IMR-90 (cell line): Measurements from ENCODE around the gene NR1H4. TPM values are rescaled to one million over a fixed set of nuclear protein-coding genes. Genes with fewer than 3 reads are reported as not detected.
A peak's percentile ranks its signal among the peaks of the same experiment; 100 is the strongest.

ENCODE experiments used
- ATAC-seq: fragments of 200-7000 bp; cut with Tn5 transposase; 2 replicates; pipeline ENCODE4 v1.9.1; 2020; ENCODE audit warnings: low read depth, mild to moderate bottlenecking, moderate library complexity
- BruUV-seq: library from RNA; stranded (reverse); fragments of 400-500 nt; replicated peaks from 2 replicates; lab custom pipeline; 2021; lab: Mats Ljungman, UMichigan
- CTCF ChIA-PET: fragments of 300-600 bp; formaldehyde crosslinking; extraction: SDS; loops from one replicate; lab custom pipeline; 2021; ENCODE audit warnings: antibody characterized with exemption; lab: Yijun Ruan, JAX
- POLR2A ChIA-PET: fragments of 300-600 bp; sonication (Branson Sonifier 250); formaldehyde crosslinking; loops from one replicate; lab custom pipeline; 2022; ENCODE audit warnings: antibody characterized with exemption; ENCODE audit not compliant: unreplicated experiment; lab: Charles Lee
- DNase-seq: peaks from one replicate; pipeline ENCODE4 v3.0.0; 2013
- H2AFZ ChIP-seq: replicated peaks from 2 replicates; pipeline ENCODE3; 2013; ENCODE audit warnings: low read length, mild to moderate bottlenecking; ENCODE audit not compliant: poor library complexity
- H2AK5ac ChIP-seq: 2 replicates; pipeline ENCODE4 v1.6.1; 2013; ENCODE audit warnings: low read depth, low read length, inconsistent platforms
- H2AK9ac ChIP-seq: replicated peaks from 2 replicates; pipeline ENCODE3; 2013; ENCODE audit warnings: mild to moderate bottlenecking, low read depth, low read length, moderate library complexity; ENCODE audit not compliant: poor library complexity
- H2BK120ac ChIP-seq: 2 replicates; pipeline ENCODE4 v1.6.1; 2013; ENCODE audit warnings: low read depth, low read length, inconsistent platforms
- H2BK15ac ChIP-seq: 3 replicates; pipeline ENCODE4 v1.6.1; 2013; ENCODE audit warnings: low read depth, low read length, inconsistent platforms
- H2BK20ac ChIP-seq: 2 replicates; pipeline ENCODE4 v1.6.1; 2013; ENCODE audit warnings: low read depth, mild to moderate bottlenecking, inconsistent platforms, low read length, moderate library complexity
- H2BK5ac ChIP-seq: 2 replicates; pipeline ENCODE4 v1.6.1; 2013; ENCODE audit warnings: mild to moderate bottlenecking, low read depth, low read length, inconsistent platforms; ENCODE audit not compliant: poor library complexity, severe bottlenecking
- H3K14ac ChIP-seq: replicated peaks from 2 replicates; pipeline ENCODE4 v1.6.1; 2013; ENCODE audit warnings: low read depth, low read length, inconsistent platforms
- H3K18ac ChIP-seq: 2 replicates; pipeline ENCODE4 v1.6.1; 2013; ENCODE audit warnings: low read depth, low read length, control low read depth
- H3K23ac ChIP-seq: 2 replicates; pipeline ENCODE4 v1.6.1; 2013; ENCODE audit warnings: low read depth, low read length, inconsistent platforms
- H3K27ac ChIP-seq: 2 replicates; pipeline ENCODE4 v1.5.1; 2013; ENCODE audit warnings: mild to moderate bottlenecking, control low read depth, low read length; ENCODE audit not compliant: insufficient read depth
- H3K27me3 ChIP-seq: 2 replicates; pipeline ENCODE4 v1.6.1; 2013; ENCODE audit warnings: low read length; ENCODE audit not compliant: control insufficient read depth, insufficient read depth
- H3K36me3 ChIP-seq: 2 replicates; pipeline ENCODE4 v1.6.1; 2013; ENCODE audit warnings: low read length, mixed read lengths; ENCODE audit not compliant: control insufficient read depth, insufficient read depth
- H3K4ac ChIP-seq: 2 replicates; pipeline ENCODE4 v1.6.1; 2013; ENCODE audit warnings: low read depth, low read length, inconsistent platforms
- H3K4me1 ChIP-seq: 2 replicates; pipeline ENCODE4 v1.6.1; 2013; ENCODE audit warnings: low read length, mixed read lengths; ENCODE audit not compliant: control insufficient read depth, insufficient read depth
- H3K4me2 ChIP-seq: 2 replicates; pipeline ENCODE4 v1.6.1; 2013; ENCODE audit warnings: low read depth, mild to moderate bottlenecking, control low read depth, low read length, moderate library complexity
- H3K4me3 ChIP-seq: 2 replicates; pipeline ENCODE4 v1.5.1; 2013; ENCODE audit warnings: low read depth, mild to moderate bottlenecking, control low read depth, low read length, moderate library complexity; ENCODE audit not compliant: insufficient read depth
- H3K56ac ChIP-seq: 2 replicates; pipeline ENCODE4 v1.6.1; 2013; ENCODE audit warnings: low read length, inconsistent platforms; ENCODE audit not compliant: insufficient read depth; ENCODE audit errors: extremely low read depth
- H3K79me1 ChIP-seq, 2 experiments: 2 replicates each; pipeline ENCODE4 v1.6.1; 2013; ENCODE audit warnings: low read length in 2 of 2, inconsistent platforms in 1 of 2, low read depth in 1 of 2
- H3K9ac ChIP-seq: 2 replicates; pipeline ENCODE4 v1.6.1; 2013; ENCODE audit warnings: low read depth, low read length, control low read depth
- H3K9me1 ChIP-seq: 2 replicates; pipeline ENCODE4 v1.6.1; 2013; ENCODE audit warnings: low read length, inconsistent platforms; ENCODE audit not compliant: insufficient read depth
- H3K9me3 ChIP-seq: 2 replicates; pipeline ENCODE4 v1.6.1; 2013; ENCODE audit warnings: low read length; ENCODE audit not compliant: control insufficient read depth, insufficient read depth
- H4K20me1 ChIP-seq: 2 replicates; pipeline ENCODE4 v1.6.1; 2013; ENCODE audit warnings: low read length, inconsistent platforms; ENCODE audit not compliant: insufficient read depth
- H4K5ac ChIP-seq: 2 replicates; pipeline ENCODE4 v1.6.1; 2013; ENCODE audit warnings: mild to moderate bottlenecking, low read depth, low read length, control low read depth
- H4K8ac ChIP-seq, 2 experiments: 2 replicates each; pipeline ENCODE4 v1.6.1; 2013; ENCODE audit warnings: low read depth in 2 of 2, low read length in 2 of 2, control low read depth in 1 of 2, inconsistent platforms in 1 of 2
- H4K91ac ChIP-seq: 2 replicates; pipeline ENCODE4 v1.6.1; 2013; ENCODE audit warnings: low read depth, low read length, inconsistent platforms; ENCODE audit not compliant: insufficient read depth
- MAZ ChIP-seq: IDR thresholded peaks from 2 replicates; pipeline ENCODE4 v1.6.1; 2012; ENCODE audit warnings: low read depth, mild to moderate bottlenecking, low read length, improper control_type of control experiment, moderate library complexity, borderline replicate concordance
- NFE2L2 ChIP-seq: fragments of 150-350 bp; IDR thresholded peaks from 2 replicates; pipeline ENCODE4 v1.6.1; 2016; ENCODE audit warnings: low read depth, mild to moderate bottlenecking, low read length
- WGBS, 2 experiments: methylation state at CpG; one replicate each; pipeline versions ENCODE4 v1.1.5 to v1.1.7; 2013; ENCODE audit warnings: missing lambda C conversion rate in 2 of 2; ENCODE audit not compliant: insufficient read length in 1 of 2; ENCODE audit errors: extremely low coverage in 2 of 2; 5-methylcytosine and 5-hydroxymethylcytosine counted together
- dilution Hi-C: fragments of 300-500 bp; cut with HindIII; formaldehyde crosslinking; loops from one replicate; pipeline ENCODE4 v1.14.3; 2018; ENCODE audit warnings: low sequenced_read_pairs; ENCODE audit not compliant: unreplicated experiment
- in situ Hi-C: fragments of 300-500 bp; cut with MboI; formaldehyde crosslinking; loops from 3 replicates; pipeline ENCODE4 v1.14.3; 2019; ENCODE audit warnings: low sequenced_read_pairs, inconsistent platforms, mixed read lengths
- intact Hi-C: fragments of 100-400 bp; cut with micrococcal nuclease; formaldehyde crosslinking; loops from 2 replicates; pipeline ENCODE4 v1.10.0; 2022
- polyA plus RNA-seq, 3 experiments: library from polyadenylated mRNA; depleted of rRNA; stranded (reverse); fragments of >200 nt; gene quantifications; 2 replicates each; pipeline ENCODE4 v1.2.3, GENCODE V29; 2012; ENCODE audit warnings: low replicate concordance in 1 of 3
- total RNA-seq: library from RNA; depleted of rRNA; stranded (reverse); fragments of >200 nt; gene quantifications from 2 replicates; pipeline ENCODE4 v1.2.3, GENCODE V29; 2012

The NR1H4 gene
- total and polyA plus RNA-seq, 2 of the 4 experiments (the other 2 are of a cell fraction), result not detected

DNA sequence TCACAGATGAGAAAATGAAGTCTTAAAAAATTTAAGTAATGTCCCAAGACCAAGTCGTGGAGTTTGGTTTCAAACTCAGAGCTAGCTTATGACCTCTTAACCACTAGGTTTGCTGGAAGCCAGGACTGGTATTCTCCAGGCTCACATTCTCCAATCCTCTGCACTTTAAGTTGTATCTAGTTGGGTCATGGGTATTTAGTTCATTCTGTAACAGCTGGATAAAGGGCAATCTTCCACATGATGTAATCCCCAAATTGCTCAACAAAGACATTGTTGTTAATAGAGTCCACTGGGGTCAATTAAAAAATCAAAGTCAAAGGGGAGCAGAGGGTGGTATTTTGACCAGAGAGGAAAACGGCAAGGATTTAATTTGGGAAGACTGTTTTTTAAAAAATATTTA, 82.1 kb downstream of the NR1H4 start:
- CTCF ChIA-PET, result interaction anchor here (1.0 to 1.6 kb wide), 6 partner anchors 12 to 370 kb away, joined by 3 to 4 read pairs (median 4); partner anchors contain the start of genes GAS2L3 and SCYL2
- H3K79me1 ChIP-seq, result no peaks in the 10 kb centered on the region
- H3K27me3 ChIP-seq, result no peaks in the 10 kb centered on the region
- no CpG with 5 or more reads among the region's 2 CpGs for WGBS, 2 experiments
- intact Hi-C loops, result loop anchor here (2.0 kb wide), 2 partner anchors 401 to 745 kb away; no protein-coding TSS in a partner anchor
- no peak overlapping the region for H2AK5ac ChIP-seq
- no peak overlapping the region for H2AK9ac ChIP-seq
- DNase-seq (peak; percentile 12), ATAC-seq (peak; percentile 51; the same call in 1 of the 2 replicates)
- H4K20me1 ChIP-seq, result no peaks in the 10 kb centered on the region
- no TSS peak for BruUV-seq
- POLR2A ChIA-PET, result no interaction called here
- no peak overlapping the region for H3K18ac ChIP-seq
- H3K56ac ChIP-seq, result no peak overlapping the region
- in situ Hi-C loops, result no loop called here
- dilution Hi-C loops, result no loop called here
- H3K36me3 ChIP-seq, result no peaks in the 10 kb centered on the region
- TF ChIP-seq MAZ, result no peak
- TF ChIP-seq NFE2L2, result no peak
- no peak overlapping the region for H3K4me2 ChIP-seq
- no peaks in the 10 kb centered on the region for H3K9me3 ChIP-seq
- H4K91ac ChIP-seq, result no peak overlapping the region
- no peak overlapping the region for H4K8ac ChIP-seq
- no peak overlapping the region for H4K5ac ChIP-seq
- H2AFZ ChIP-seq, result no peak overlapping the region
- no peak overlapping the region for H2BK5ac ChIP-seq
- H3K4ac ChIP-seq, result no peak overlapping the region
- no peak overlapping the region for H2BK120ac ChIP-seq
- no peak overlapping the region for H2BK20ac ChIP-seq
- 0 out of 2 replicates have a peak, but pooled peaks cover 2% of the 10 kb centered on the region for H3K4me1 ChIP-seq
- no peak overlapping the region for H3K27ac ChIP-seq
- no peak overlapping the region for H3K4me3 ChIP-seq
- no peak overlapping the region for H3K9ac ChIP-seq
- H3K23ac ChIP-seq, result no peak overlapping the region
- H3K9me1 ChIP-seq, result no peaks in the 10 kb centered on the region
- no peak overlapping the region for H2BK15ac ChIP-seq
- H3K14ac ChIP-seq, result no peak overlapping the region
